Measurements from ENCODE around the gene FLOT1.
"Not testable (repeated sequence)": the region's sequence is repeated elsewhere in the genome, so short reads cannot be mapped to it uniquely, and the experiment has no call there.

The FLOT1 gene

DNA sequence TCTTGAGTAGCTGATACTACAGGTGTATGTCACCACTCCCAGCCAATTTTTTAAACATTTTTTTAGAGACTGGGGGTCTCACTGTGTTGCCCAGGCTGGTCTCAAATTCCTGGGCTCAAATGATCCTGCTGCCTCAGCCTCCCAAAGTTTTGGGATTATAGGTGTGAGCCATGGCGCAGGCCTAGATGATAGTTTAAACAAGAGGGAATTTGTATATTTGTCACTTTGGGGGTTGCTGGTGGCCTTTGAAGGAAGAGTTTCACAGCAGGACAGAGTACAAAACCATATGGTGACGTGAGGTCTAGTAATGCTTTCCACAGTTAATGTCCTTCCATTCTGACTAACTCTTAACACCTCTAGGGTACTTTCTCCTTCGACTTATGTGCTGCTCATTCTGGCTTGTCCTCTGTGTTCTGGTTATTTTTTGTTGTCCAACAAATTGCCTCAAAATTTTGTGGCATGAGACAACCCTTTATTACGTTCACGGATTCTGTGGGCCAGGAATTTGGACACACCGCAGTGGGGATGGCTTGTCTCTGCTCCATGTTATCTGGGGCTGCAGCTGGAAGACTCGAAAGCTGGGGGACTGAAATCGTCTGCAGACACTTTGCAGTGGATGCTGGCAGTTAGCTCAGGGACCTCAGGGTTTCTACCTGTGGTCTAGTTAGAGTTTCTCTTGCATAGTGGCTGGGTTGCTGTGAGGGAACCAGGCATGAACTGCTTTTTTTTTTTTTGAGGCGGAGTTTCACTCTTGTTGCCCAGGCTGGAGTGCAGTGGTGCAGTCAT, 24.9 kb upstream of the FLOT1 start:
- no peak for DNase-seq

DNA sequence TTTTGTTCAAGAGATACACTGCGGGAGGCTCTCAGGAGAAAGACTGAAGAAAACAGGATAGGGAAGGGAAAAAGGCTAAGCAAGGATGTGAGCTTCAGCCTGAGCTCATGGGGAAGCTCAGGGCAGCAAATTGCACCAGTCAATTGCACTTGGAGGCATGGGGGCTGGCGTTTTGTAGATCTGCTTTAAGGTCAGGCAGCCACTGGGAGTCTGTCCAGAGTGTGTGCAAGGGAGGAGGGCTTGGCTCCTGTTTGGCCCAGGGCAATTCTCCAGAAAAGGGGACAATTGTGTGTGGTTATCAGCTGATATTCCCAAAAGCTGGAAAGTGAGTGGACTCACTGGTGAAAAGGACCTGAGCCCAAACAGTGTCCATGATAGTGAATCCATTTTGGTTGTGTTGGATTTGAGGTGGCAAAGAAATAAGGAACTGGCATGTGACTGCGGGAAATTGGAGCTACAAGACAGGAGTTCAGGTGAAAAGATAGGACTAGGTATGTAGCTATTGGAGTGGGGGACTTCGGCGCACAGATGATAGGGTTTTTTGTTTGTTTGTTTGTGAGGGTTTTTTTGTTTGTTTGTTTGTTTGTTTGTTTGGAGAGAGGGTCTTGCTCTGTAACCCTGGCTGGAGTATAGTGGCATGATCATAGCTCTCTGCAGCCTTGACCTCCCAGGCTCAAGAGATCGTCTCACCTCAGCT, 24.1 kb upstream of the FLOT1 start:
- no peak for DNase-seq

DNA sequence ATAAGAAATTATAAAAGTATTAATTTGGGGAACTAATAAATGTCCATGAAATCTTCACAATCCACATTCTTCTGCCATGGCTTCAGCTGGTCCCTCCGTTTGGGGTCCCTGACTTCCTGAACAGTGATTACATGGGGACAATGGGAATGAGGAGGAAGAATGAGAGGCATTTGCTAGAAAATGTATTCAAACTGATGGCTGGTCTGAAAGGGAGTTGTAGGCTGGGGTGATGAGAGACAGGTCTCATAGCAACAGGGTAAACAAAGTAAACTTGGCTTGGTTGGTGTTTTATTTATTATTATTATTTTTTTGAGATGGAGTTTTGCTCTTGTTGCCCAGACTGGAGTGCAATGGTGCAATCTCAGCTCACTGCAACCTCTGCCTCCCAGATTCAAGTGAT, 23.0 kb upstream of the FLOT1 start:
- not testable (repeated sequence) for DNase-seq

DNA sequence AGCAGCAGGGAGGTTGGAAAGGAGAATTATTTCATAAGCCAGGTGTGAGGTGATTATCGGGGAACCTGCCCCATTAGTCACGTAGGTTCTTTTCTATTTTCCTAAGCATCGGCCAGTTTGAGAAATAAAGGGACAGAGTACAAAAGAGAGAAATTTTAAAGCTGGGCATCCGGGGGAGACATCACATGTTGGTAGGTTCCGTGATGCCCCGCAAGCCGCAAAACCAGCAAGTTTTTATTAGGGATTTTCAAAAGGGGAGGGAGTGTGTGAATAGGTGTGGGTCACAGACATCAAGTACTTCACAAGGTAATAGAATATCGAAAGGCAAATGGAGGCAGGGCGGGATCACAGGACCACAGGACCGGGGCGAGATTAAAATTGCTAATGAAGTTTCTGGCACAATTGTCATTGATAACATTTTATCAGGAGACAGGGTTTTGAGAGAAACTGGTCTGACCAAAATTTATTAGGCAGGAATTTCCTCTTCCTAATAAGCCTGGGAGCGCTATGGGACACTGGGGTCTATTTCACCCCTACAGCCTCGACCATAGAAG, 22.1 kb upstream of the FLOT1 start:
- DNase-seq = not testable (repeated sequence)

DNA sequence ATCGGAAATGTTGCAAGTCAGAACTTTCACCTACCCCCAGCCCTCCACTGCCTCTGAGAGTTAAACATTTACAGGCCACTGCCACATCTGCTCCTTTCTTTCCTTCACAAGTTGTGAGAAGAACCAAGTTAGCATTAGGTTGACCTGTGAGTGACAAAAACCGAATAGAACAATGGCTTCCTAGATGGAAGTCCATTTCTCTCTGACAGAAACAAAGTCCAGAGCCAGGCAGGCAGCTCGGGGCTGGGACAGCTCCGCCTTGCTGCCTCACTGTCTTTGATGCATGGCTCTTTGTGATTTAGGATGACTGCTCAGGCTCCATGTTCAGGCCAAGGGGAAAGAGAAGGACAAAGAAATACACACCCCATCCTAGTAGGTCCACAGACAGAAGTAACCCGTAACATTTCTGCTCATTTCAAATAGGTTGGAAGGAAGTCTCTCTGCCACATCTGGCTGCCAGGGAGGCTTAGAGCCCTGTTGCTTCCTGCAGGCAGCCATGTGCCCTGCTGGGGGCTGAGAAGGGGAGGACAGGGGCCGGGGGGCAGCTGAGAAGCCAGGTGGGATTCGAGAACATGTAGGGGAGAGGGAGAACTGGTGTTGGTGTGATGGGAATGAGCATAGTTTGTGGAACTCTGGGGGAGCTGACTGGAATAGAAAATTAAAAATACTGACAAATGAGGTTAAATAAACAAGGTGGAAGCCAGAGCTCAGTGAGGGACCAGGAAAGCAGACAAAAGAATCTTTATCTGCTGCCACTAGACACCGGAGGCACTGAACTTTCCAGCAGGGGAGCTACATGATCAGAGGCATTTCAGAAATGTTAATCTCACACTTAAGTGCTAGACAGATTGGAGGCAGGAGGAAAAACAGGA, 21.4 kb upstream of the FLOT1 start:
- DNase-seq = no peak

DNA sequence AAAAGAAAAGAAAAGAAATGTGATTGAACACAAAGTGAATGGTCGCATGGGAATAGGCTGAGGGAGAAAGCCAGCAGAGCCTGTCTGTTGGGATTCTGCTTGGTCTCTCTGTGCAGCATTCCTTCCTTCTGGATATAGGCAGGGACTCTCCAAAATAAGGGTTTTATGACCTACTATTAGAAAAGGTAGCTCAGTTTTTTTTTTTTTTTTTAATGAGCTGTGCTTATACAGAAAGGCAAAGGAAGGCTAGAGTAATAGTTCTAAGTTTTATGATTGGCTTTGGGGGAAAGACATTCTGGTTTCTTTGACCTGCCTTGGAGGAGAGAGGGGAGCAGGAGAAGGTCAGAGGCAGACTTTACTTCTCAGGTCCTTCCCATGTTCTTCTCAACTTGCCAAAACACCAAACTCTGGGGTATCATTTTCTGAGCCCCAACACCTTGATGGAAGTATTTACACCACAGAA, 20.7 kb upstream of the FLOT1 start:
- DNase-seq = no peak

DNA sequence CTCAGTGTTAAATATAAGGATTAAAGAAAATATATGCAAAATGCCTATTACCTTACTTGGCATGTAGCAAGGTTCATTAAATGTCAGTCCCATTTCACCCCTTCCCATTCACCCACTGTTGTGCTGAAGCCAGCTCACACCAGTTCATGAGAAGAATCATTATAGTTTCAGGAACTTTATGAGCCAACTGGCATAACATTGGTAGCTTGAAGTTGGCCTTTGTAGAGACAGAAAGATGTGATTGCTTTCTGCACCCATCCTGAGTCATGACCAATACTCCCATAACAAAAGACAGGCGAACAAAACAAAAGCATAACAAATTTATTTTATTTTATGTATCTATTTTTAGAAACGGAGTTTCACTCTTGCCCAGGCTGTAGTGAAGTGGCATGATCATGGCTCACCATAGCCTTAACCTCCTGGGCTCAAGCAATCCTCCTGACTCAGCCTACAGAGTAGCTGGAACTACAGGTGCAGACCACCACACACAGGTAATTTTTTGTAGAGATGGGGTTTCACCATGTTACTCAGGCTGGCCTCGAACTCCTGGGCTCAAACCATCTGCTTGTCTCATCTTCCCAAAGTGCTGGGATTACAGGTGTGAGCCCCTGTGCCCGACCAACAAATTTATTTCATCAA, 19.4 kb upstream of the FLOT1 start:
- DNase-seq = no peak

DNA sequence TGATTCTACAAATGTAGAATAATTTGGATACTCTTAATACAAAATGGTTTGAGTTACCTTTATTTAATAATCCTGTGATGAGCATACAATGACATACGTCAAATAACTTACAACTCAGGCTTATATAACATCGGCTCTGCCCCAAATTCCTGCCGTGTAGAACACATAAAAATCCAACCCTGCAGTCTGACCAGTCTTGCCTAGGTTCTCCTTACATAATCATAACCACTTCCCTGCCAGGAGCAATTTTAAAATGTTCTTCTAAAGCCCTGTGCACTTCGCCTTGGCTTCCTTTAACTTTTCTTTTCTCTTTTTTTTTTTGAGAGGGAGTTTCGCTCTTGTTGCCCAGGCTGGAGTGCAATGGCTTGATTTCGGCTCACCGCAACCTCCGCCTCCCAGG, 18.1 kb upstream of the FLOT1 start:
- no peak for DNase-seq

DNA sequence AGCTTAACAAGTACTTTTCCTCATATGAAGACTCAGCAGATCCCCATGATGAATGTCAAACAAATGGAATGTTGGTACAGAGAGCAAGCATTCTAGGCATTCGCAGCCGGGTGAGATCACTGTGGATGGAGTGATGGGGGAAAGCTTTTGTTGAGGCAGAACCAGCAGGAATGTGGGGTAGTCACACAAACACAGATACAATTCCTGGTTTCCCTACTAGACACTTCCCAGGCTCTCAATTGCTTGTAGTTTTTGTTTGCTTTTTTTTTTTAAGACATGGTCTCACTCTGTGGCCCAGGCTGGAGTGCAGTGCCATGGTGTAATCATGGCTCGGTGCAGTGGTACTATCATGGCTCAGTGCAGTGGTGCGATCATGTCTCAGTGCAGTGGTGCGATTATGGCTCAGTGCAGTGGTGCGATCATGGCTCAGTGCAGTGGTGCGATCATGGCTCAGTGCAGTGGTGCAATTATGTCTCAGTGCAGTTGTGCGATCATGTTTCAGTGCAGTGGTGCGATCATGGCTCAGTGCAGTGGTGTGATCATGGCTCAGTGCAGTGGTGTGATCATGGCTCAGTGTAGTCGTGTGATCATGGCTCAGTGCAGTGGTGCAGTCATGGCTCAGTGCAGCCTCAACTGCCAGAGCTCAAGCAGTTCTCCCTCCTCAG, 17.2 kb upstream of the FLOT1 start:
- DNase-seq = no peak

DNA sequence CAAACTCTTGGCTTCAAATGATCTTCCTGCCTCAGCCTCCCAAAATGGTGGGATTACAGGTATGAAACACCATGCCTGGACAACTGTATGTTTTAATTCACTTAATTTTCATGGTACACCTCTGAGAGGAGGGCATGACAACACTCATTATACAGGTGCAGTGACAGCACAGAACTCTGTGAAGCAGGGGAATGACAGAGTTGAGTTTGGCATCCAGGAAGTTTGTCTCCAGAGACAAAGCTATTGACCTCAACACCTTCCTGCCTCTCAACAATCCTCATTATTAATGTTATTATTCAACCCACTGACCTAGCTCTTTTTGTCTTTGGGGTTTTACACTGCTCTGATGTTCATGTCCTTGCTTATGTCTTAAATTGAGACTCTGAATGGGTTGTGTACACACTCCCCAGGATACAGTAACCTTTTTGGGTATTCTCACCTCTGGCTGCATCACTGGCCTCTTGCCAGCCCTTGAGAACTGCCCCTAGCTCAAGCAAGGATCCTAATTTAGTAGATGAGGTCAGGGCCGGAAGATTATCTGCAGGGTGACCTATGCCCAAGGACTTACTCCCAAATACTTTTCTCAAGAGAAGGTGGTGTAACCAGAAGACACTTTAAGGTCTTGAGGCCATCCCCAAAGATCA, 14.9 kb upstream of the FLOT1 start:
- DNase-seq = no peak

DNA sequence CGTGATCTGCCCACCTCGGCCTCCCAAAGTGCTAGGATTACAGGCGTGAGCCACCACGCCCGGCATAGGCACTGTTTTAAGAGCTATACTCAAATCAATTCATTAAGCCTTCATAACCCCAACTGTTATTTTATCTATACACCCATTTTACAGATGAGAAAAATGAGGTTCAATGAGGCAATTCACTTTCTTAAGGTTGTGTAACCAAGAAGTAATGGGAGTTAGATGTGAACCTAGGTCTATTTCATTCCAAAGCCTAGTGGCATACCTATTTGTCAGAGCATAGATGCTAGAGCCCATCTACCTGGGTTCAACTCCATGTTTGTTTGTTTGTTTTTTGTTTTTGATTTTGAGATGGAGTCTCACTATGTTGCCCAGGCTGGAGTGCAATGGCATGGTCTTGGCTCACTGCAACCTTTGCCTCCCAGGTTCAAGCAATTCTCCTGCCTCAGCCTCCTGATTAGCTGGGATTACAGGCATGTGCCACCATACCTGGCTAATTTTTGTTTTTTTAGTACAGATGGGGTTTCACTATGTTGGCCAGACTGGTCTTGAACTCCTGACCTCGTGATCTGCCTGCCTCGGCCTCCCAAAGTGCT, 14.0 kb upstream of the FLOT1 start:
- DNase-seq = not testable (repeated sequence)

DNA sequence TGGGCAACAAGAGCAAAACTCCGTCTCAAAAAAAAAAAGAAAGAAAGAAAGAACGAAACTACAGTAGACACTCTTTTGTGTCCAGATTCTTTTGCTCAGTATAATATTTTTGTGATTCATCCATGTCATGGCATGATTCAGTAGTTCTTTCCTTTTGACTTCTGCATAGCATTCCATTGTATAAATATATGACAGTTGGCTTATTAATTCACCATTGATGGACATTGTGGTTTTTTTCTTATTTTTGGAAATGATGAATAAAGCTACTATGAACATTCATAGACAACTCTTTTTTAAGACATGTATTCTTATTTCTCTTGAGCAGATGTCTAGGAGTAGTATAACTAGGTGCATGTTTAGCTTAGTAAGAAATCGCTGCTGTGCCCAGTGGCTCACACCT, 12.1 kb upstream of the FLOT1 start:
- DNase-seq = no peak

DNA sequence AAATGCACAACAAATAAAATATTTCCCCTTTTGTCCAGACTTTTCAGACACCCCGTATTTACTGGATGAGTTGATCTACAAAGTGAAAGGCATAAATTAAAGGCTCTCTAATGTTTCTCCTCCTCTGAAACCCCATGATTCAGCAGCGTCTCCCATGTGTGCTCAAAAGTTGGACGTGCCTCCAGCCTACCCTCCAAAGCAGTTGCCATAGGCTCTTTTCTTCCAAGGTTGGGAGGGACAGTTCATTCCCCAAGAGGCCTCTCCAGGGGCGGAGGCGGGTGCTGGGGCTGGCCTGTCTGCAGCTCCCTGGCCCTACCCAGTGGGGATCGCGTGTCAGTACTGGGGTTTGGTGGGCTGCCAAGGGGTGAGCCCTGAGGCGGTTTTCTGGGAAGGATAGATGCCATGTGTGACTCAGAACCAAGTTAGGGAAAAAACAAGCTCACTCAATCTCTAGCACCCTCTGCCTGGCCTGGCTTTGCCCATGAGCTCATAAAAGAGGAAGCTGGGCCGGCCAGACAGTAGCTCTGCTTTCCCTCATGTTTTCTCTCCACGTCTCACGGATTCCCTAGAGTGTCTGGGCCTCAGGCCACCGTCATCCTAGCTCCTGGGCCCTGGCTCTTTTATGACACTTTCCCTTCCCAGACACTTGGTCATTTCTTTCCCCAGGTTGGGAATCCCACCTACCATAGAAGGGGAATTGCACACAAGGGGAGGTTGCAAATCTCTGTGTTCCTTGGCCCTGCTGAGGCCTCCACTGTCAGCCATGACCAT, 9.9 kb upstream of the FLOT1 start:
- no peak for DNase-seq

DNA sequence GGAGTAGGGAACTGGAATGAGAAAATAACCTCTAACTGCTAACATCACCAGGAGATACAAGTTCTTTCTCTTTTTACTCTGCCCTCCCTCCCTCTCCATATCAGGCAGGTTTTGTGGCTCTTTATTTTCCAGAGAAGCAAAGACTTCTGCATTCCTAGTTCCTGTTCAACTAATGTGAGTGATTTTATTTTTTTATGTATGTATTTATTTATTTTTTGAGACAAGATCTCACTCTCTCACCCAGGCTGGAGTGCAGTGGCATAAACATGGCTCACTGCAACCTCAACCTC, 7.8 kb upstream of the FLOT1 start:
- DNase-seq = no peak

DNA sequence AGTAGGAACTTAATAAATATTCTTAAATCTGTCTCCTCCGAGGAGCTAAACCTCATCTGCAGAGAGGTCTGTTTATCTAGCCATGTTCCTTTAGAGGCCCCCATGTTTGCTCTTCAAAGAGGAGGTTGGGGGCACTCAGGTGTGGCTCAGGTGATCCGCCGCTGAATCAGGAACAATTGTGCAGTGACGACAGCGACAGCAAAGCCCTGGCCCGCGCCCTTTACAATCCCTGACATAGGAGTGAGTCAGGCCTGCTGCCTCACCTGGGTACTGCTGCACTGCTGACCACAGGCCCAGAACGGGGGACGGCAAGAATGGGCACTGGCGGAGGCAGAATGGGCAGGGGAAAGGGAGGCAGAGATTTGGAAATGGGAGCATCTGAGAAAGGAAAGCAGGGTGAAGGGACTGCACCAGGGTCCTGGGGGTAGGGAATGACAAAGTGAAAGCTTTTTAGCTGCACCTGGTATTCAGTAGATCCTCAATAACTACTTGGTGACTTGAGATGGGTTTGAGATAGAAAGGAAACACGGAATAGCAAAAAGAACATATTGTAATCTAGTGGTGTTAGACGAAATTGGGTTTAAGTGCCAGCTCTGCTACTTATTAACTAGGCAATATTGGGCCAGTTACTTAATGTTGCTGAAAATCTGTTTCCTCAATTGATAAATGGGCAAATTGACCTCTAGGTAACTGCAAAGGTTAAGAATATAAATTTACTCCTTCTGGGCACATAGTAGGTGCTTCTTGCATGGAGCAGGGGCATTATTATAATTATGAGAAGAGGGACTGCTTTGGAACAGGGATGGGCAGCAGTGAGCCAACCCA, 7.3 kb upstream of the FLOT1 start:
- DNase-seq = no peak

DNA sequence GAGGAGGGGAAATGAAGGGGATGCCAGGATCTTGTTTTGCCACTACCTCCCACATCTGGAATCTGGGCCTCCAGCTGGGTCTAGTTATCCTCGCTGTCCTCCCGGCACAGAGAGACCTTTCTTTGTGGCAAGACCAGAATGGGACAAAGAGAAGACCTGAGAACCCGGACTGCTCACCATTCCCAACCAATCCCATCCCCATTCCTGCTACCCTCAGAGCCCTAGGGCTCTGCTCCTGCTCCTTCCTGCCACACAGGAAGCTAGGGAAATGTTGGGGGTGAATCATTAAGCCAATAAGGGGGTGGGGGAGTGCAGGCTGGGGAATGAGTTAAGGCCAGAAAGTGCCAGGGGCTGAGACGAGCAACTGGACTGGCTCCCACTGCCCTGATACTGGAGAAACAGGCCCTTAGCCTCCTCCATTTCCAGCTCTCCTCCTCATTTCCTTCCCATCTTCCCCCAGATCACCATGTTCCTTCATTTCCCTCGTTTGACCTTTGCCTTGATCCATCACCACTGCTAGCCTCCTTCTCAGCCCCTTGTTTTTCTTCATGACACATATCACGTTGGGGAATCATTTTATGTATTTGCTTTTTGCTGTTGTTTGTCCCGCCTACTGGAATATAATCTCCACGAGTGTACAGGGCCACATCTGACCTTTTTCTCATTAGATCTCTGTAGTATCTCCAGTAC, 6.5 kb upstream of the FLOT1 start:
- no peak for DNase-seq

DNA sequence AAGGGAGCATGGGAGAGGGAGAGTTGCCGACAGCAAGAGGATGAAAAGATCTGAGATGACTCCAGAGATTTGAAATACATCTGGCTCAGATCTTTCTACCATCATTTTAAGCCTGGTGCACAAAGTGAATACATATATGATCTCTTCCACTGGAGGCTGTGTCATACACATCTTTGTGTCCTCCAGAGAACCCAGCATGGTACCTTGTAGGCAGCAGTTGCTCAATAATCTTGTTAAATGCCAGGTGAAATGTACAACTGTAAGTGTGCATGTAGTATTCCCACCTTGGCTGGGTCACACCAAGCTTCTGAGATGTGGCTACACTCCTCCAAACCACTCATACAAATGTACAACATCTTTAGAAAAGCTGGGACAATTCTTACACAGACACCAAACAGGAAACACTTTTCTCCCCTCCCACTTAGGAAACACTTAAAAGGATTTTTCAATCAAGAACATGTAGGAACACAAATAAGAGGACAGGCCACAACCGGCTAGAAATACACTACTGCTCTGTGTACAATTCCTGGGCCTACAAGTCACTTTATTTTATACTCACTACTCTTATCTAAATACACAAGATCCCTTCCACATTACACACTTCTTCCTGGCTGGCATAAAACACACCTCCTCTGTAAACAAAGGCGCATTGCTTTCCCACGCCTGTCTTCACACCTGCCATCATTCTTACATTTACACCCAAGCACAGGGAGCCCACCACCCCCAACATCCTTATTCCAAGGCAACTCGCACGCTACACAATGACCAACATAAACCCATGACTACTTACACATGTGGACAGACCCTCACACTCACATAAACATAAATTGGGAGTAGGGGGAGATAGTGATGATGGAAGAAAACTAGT, 5.6 kb upstream of the FLOT1 start:
- DNase-seq = no peak

DNA sequence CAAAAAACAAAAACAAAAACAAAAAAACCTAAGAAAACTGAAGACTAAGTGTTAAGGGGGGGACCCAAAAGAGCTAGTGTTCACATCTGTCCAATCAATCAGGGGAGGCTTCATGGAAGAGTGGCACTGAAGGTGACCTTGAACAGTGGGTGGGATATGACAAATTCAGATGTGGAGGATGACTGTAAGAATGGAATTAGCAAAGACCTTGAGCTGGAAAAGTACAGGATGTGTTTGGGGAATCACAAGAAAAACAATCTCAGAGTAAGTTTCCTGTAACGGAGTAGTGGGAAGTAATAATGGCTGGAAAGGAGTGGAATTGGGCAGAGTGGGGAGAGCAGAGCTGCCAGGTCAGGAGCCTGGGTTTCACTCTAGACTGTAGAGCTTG, 4.8 kb upstream of the FLOT1 start:
- no peak for DNase-seq

All from effector CD8-positive, alpha-beta T cell (primary cell).